GM19468 (cell line): Measurements from ENCODE around the gene CMTM2.
"Not testable (repeated sequence)": the region's sequence is repeated elsewhere in the genome, so short reads cannot be mapped to it uniquely, and the experiment has no call there.

Source experiments
- ATAC-seq: cut with Tn5 transposase; IDR thresholded peaks from one replicate; pipeline ENCODE4 v1.9.1; 2021; ENCODE audit warnings: mild to moderate bottlenecking, moderate library complexity, moderate number of reproducible peaks; ENCODE audit not compliant: unreplicated experiment; ENCODE audit errors: extremely low read depth

CMTM2 gene

DNA sequence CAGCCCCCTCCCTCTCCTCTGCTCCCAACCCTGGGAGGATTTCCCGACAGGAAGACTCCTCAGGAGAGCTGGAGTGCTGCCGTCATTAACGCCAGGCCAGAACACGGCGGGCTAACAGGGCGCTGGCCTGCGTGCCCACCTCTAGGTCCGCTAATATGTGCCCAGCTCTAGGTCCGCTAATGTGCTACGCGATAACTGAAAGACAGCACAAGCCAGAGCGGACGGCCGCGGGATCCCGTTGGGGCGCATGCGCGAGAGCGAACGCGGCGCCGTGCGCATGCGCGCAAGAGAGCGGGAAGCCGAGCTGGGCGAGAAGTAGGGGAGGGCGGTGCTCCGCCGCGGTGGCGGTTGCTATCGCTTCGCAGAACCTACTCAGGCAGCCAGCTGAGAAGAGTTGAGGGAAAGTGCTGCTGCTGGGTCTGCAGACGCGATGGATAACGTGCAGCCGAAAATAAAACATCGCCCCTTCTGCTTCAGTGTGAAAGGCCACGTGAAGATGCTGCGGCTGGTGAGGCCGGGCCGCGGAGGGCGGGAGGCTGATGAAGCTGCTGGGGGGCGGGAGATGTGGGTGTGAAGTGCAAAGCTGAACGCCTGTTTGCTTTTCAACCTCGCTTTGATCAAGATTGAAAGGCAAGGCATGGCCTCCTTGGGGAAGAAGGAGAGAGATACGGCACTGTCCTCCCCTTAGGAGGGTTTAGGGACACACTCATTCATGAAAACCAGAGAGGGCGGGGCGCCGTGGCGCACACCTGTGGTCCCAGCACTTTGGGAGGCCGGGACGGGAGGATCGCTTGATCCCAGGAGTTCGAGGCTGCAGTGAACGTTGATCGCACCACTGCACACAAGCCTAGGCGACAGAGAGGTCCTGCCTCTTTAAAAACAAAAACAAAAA lies 26.7 kb upstream of the CMTM2 start, which contains the start of gene CKLF:
Gene CKLF, plus strand, starts transcription at position 291 of the 892 bp plus-strand sequence. Its CDS starts 140 bp downstream, at position 431.
- ATAC-seq, result peak; percentile 49

- no peak for ATAC-seq
Observed at GRCh38 chr16:66553223-66553622, 26.0 kb upstream of the CMTM2 start.

DNA sequence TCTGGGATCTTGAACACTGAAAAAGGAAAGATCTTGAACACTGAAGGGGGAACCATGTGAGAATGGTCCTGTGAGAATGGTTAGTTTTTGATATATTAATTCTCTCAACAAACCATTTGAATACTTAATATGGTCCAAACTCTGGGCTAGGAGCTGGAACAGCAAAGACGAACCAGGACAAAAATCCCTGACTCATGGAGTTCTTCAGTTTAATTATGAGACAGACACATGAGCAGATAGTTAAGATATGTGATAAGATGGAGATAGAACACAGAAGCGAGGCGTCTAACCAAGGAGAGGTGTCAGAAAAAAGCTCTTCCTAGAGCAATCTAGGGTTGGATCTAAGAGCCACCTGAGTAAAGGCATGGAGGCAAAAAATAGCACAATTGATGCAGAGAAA lies 25.2 kb upstream of the CMTM2 start:
- no peak for ATAC-seq

GRCh38 chr16:66554495-66554894 lies 24.8 kb upstream of the CMTM2 start:
- ATAC-seq, result no peak

- no peak for ATAC-seq
Observed at GRCh38 chr16:66560107-66560506, 19.2 kb upstream of the CMTM2 start.

- ATAC-seq, result no peak
Observed at GRCh38 chr16:66561381-66562080, 17.7 kb upstream of the CMTM2 start.

GRCh38 chr16:66562409-66562808 lies 16.9 kb upstream of the CMTM2 start:
- no peak for ATAC-seq

- no peak for ATAC-seq
Observed at GRCh38 chr16:66562986-66563385, 16.3 kb upstream of the CMTM2 start.

- no peak for ATAC-seq
Observed at GRCh38 chr16:66563574-66564334, 15.5 kb upstream of the CMTM2 start.

DNA sequence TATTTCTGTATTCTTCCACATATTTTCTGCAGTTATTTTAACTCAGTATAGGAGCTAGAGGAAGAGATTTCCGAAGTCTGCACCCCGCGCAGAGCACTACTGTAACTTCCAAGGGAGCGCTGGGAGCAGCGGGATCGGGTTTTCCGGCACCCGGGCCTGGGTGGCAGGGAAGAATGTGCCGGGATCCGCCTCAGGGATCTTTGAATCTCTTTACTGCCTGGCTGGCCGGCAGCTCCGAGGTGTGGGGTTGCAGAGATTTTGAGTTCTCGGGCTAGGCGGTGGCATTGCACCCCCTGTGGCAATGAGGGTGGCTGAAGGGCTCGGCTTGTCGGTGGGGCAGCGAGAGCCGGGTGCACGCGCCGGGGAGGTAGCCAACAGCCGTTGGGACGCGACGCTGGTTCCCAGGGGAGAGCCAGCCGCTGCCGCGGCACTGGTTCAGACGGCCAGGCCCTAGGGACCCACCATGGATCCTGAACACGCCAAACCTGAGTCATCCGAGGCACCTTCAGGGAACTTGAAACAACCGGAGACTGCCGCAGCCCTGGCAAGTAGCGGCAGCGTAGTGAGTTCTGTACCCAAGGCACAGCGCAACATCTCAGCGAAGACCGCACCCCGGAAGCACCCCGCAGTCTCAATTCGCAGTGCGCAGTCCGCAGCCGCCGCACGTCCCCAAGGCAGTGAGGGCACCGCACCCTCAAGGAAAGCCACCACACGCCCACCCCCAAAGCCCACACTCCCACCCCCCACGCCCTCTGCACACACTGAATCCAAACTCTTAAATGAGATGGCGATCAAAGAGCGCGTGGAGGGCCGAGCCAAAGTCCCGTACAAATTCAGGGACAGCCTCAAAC lies 13.0 kb upstream of the CMTM2 start, which contains the start of gene CMTM1:
Gene CMTM1, plus strand, starts transcription at position 389 of the 851 bp plus-strand sequence. Its CDS starts 75 bp downstream, at position 464.
- no peak for ATAC-seq

DNA sequence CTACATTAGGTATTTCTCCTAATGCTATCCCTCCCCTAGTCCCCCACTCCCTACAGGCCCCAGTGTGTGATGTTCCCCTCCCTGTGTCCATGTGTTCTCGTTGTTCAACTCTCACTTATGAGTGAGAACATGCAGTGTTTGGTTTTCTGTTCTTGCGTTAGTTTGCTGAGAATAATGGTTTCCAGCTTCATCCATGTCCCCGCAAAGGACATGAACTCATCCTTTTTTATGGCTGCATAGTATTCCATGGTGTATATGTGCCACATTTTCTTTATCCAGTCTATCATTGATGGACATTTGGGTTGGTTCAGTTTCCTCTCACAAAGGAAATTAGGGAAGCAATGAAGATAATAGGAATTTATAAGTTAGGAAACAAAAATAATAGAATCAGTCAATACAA lies 12.0 kb upstream of the CMTM2 start:
- not testable (repeated sequence) for ATAC-seq

DNA sequence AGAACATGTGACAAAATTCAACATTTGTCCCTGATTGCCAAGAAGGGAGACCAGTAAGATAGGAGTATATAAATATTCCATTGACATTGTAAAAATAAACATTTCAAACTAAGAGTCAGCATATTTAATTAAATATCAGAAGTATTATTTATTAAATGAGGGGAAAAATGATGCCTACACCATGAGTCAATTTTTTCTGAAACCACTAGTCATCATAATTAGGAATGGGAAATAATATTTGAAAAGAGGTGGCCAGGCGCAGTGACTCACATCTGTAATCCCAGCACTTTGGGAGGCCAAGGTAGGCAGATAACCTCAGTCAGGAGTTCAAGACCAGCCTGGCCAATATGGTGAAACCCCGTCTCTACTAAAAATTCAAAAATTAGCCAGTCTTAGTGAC lies 10.9 kb upstream of the CMTM2 start:
- ATAC-seq, result no peak

- no peak for ATAC-seq
Observed at GRCh38 chr16:66569131-66569530, 10.1 kb upstream of the CMTM2 start.

- ATAC-seq, result no peak
Observed at GRCh38 chr16:66569827-66570405, 9.3 kb upstream of the CMTM2 start.

DNA sequence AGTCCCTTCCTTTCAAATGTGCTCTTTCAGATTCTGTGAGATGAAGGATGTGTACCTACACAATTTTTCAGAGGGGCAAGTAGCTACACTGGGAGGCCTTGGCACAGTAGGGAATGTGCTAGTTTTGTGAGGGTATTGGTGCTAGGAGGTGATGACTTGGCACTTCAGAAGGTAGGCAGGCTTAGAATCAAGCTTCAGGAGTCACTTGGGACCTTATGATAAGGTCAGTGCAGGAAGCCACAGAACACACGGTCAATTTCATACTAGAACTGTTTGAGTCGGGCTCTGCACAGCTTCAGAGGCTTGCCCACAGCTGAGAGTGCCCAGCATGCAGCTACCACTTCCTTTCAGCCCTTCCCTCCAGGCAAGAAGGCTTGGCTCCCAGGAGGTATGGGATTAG lies 6.9 kb upstream of the CMTM2 start:
- no peak for ATAC-seq

DNA sequence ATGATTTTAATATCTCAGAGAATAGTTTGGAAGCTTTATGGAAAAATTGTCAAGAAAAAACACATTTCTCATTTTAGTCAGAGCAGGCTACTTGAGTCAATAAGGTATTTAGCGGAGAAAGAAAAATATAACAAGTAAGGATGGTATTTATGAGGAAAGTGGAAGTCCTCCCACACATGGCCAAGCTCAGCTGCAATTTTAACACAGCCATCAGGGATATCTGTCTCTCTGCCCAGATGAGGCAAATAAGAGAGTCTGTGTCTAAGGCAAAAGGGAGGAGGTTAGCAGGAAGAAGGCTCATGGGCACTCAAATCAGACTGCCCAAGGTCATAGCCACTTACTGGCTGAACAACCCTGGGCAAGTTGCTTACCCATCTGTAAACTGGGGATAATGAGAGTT lies 5.2 kb upstream of the CMTM2 start:
- no peak for ATAC-seq

DNA sequence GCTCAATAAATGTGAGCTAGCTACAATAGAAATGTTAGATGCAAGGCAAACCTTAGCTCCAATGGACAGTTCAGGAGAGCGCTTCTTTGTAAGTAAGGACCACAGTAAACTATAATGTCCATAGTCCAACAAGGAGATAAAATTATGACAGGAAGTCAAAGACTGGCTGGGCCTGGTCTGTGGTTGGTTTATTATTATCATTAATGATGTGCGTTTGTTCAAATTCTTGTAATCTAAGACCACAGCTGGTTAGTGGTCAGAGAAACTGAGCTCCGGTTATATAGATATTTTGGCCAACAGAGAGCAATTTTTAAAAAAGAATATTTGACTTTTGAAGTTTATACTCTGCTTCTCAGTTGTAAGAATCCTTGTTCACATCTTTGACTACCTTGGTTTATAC lies 4.7 kb upstream of the CMTM2 start:
- ATAC-seq, result no peak

- ATAC-seq, result no peak
Observed at GRCh38 chr16:66575060-66575459, 4.2 kb upstream of the CMTM2 start.

DNA sequence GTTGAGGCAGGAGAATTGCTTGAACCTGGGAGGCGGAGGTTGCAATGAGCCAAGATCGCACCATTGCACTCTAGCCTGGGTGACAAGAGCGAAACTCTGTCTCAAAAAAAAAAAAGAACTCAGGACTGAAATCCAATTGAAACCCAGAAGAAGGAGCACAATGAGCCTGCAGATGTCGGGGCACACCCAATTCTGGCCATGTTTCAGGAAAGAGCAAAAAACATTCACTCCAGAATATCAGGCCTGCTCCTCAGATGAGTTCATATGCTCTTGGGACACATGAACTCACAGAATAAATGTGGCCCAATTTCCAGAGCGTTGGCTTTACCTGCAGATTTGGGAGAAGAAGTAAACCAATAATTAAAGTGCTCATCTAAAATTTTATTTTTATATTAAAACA lies 3.0 kb upstream of the CMTM2 start:
- no peak for ATAC-seq
